ENCODE data around the gene SLC28A3.

- TF ChIP-seq CTCF (conservative IDR thresholded peaks at IDR 0.05; ENCODE audit: low read depth, low read length) (peak; percentile 75), EZH2 (IDR thresholded peaks at IDR 0.05; ENCODE audit: low read length, unreplicated experiment) (no peak), EZH2phosphoT487 (IDR thresholded peaks at IDR 0.05; ENCODE audit: borderline replicate concordance, low read length) (no peak)
Measured at GRCh38 chr9:84315278-84315877, 25.2 kb downstream of the SLC28A3 start.
